GM18858 (cell line): ENCODE data around the gene AGBL1.
"Not testable (repeated sequence)": the region's sequence is repeated elsewhere in the genome, so short reads cannot be mapped to it uniquely, and the experiment has no call there.

Experiments used
- ATAC-seq: cut with Tn5 transposase; IDR thresholded peaks from one replicate; pipeline ENCODE4 v1.9.1; 2021; ENCODE audit not compliant: unreplicated experiment

Gene AGBL1

DNA sequence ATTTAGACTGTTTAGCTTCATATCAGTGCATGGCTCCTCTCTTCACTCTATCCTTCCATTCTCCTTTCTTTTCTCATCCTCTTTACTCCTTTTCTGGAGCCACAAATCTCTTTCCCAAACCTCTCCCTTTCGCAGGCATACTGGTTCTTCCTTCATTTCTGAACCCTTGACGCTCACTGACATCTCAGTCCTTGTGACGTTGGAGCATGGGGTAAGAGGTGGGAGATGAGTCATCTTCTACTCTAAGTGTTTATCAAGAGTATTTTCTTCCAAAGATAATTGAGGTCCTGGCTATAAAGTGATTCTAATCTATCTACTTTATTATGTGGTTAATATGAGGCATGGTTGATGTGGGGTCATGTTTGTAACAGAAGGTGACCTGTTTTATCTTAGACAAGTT, 414.2 kb downstream of the AGBL1 start:
- ATAC-seq, result no peak

DNA sequence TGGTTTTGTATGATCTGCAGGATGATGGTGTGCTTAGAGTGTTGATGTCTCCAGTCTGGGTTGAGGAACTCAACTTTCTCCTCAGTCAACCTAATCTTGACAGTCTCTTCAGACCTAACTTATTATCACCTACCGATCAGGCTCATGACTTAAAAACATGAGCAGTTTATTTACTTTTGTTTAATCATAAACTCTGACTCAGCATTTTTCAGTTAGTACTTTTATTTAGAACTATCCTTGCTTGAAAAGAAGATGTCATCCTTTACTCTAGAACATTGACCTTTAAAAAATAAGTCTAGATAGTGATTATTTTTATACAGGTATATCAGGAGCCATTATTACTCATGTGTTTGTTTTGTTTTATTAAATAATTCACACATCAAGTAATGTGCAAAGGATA, 414.8 kb downstream of the AGBL1 start:
- no peak for ATAC-seq

DNA sequence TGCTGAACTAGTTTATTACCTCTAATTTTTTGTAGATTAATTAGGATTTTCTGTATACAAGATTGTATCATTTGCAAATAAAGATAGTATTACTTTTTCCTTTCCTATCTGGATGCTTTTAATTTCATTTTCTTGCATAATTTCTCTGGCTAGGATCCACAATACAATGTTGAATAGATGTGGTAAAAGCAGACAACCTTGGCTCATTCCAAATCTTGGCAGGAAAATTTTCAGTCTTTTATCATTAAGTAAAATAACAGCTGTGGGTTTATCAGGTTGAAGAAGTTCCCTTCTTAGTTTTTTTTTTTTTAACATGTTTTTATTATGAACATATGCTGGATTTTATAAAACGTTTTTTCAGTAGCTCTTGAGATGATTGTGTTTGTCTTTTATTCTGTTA, 422.6 kb downstream of the AGBL1 start:
- ATAC-seq, result no peak

DNA sequence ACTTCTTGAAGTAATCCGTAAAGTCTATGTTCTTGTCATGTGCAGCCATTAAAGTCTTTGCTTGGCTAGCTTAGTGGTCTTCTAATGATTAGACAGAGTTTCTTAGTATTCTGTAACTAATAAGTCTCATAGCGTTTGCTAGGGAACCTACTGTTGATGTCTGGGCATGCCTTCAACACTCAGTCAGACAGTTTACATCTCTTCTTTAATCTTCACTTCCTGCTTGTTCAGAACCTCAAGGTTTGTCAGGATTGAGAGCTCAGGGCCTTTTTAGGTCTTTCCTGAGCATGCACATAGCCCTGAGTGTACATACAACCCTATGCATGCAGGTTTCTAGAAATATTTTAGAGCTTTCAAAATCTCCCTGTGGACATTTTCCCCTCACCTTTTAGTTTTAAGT, 426.3 kb downstream of the AGBL1 start:
- no peak for ATAC-seq

- no peak for ATAC-seq
These were observed 426.7 kb downstream of the AGBL1 start for GRCh38 chr15:86506401-86506800.

- ATAC-seq, result no peak
These were observed 436.0 kb downstream of the AGBL1 start for GRCh38 chr15:86515625-86516024.

GRCh38 chr15:86522721-86523120, 443.1 kb downstream of the AGBL1 start:
- no peak for ATAC-seq

DNA sequence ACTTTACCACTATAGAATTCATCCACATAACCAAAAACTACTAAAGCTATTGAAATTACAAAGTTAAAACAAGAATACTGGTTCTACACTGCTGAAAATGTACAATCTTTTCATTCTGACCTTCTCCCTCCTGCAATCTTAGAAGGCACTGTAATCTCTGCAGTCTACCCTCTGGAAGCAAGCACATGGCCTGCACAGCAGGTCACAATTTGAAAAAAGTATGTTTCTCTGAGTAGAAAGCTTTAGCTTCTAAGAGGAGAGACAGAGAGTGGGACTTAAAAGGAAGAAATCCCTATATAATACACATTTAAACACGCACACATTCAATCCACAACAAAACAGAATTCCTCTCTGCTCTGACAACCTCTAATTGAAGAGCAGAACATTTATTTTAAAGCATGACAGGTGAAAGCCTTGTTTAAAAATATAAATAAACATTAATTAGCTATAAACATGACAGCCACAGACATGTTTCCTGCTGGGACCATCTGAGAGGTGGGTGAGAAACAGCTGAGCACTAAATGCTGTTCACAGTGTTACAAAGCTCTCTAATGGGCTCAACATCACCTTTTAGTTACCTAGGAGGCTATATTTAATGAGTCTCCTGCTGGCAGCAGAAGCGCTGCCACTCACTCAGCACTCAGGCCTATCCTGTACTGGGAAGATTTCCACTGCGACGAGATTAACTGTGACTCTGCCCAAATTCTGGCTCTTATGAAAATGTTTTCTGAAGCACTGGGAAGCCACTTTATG, 447.4 kb downstream of the AGBL1 start:
- no peak for ATAC-seq

GRCh38 chr15:86528094-86528493, 448.4 kb downstream of the AGBL1 start:
- ATAC-seq, result not testable (repeated sequence)

GRCh38 chr15:86538141-86538540, 458.5 kb downstream of the AGBL1 start:
- ATAC-seq, result no peak

- no peak for ATAC-seq
These were observed 461.3 kb downstream of the AGBL1 start for GRCh38 chr15:86540840-86541467.

GRCh38 chr15:86541540-86541939, 461.9 kb downstream of the AGBL1 start:
- ATAC-seq, result no peak

DNA sequence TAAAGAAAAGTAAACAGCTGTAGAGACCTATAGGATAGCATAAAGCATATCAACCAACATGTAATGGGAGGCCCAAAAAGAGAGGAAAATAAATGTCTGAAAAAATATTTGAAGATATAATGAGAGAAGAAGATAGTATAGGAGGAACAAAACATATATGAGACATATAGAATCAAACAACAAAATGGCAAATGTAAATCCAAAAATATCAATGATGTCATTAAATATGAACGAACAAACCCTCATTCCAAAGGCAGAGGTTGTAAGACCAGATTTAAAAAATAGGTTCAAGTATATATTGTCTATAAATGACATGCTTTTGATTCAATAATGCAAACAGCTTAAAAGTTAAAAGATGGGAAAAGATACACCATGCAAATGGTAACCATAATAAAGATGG, 470.4 kb downstream of the AGBL1 start:
- no peak for ATAC-seq

GRCh38 chr15:86553108-86553507, 473.4 kb downstream of the AGBL1 start:
- ATAC-seq, result no peak

GRCh38 chr15:86555098-86555497, 475.4 kb downstream of the AGBL1 start:
- ATAC-seq, result no peak

DNA sequence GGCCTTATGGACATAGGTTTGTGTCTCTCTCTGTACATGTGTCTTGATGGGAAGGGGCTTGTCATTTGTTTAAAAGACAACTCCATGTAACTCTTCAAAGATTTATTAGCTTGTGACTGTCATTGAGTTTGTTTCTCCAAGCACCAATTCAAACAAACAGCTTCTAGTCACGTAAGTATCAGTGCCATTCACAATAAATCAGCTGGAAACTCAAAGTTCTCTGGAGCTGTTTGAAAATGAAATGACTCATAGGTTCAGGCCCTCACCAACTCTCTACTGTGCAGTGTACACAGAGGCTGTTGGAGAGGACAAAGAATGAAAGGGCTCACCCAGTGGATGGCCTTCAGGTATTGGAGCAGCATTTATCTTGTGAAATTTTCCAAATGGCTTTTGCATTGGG, 476.3 kb downstream of the AGBL1 start:
- no peak for ATAC-seq

DNA sequence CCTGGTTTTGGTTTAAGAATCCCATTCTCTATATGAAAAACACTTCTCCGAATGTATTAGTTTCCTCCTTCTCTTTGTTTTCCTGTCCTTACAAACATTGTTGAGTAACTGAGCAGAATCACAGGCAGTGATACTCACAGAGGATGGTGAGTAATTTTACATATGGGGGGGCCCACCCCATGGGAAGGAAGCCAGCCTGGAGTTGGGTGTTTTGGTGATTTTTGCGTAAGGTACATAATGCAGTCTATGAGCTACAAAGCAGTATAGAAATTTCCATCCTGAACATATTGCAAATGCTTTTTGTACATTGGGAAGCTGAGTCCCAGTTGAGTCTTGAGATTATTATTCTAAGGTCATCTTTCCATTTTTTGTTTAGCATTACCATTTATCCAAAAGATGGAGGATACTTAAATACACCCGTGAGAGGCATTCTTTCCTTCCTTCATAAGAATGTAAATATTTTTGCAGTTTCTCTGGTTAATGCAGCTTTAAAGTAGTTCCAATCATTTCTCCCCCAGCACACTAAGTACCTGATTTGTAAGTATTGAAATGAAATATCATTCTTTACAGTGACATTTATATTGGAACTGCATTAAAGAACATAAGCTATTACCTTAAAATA, 476.8 kb downstream of the AGBL1 start:
- ATAC-seq, result no peak

GRCh38 chr15:86557018-86557550, 477.4 kb downstream of the AGBL1 start:
- ATAC-seq, result no peak

DNA sequence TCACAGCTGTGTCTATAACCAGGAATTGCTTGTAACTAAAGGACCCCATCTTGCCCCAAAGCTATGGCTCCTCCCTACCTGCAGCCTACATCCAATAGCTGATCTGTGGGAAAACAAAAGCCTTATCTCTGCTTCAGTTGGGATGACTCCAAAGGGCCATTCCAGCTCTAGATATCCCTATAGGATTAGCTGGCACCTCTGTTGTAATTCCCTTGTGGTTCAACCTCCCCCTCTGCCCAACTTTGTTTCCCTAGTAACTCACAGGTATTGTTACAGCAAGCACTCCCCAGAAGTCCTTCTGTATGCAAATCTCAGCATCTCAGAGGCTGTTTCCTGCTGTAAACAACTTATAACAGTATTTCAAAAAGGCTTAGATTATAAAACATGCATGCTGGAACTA, 478.6 kb downstream of the AGBL1 start:
- ATAC-seq, result no peak

GRCh38 chr15:86558686-86559085, 479.0 kb downstream of the AGBL1 start:
- no peak for ATAC-seq

DNA sequence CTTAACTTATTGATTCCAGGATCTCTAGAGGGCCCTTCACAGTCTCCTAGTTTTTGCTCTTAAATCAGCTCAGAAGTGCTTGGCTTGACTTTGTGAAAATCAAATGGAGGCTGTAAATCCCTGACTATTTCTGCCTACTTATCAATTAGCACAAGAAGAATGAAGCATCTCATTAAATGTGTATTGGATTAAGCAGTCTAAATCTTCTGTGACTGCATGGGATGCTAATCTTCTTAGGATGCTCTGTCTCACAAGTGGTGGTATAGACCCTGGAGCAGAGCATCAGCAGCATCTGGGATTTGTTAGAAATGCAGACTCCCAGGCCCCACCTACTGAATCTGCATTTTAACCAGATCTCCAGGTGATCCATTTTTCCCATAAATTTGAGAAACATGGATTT, 488.7 kb downstream of the AGBL1 start:
- no peak for ATAC-seq

GRCh38 chr15:86570738-86571137, 491.1 kb downstream of the AGBL1 start:
- ATAC-seq, result no peak
